K562 (cell line): Measurements from ENCODE around the gene PLTP. TPM values are rescaled to one million over a fixed set of nuclear protein-coding genes. Genes with fewer than 3 reads are reported as not detected.

ENCODE experiments used
- ATAC-seq: fragments of 200-7000 bp; cut with Tn5 transposase; 3 replicates; pipeline ENCODE4 v1.9.1; 2020; ENCODE audit warnings: moderate library complexity
- BruUV-seq: library from RNA; stranded (reverse); fragments of 400-500 nt; replicated peaks from 2 replicates; lab custom pipeline; 2021; lab: Mats Ljungman, UMichigan
- CTCF ChIA-PET: fragments of 300-600 bp; formaldehyde crosslinking; extraction: SDS; loops from one replicate; lab custom pipeline; 2021; ENCODE audit warnings: low intra/inter-chr PET ratio; lab: Yijun Ruan, JAX
- POLR2A ChIA-PET: fragments of 300-600, 350-650 bp; sonication (Branson Sonifier 250); formaldehyde crosslinking; extraction: SDS; loops from one replicate; lab custom pipeline; 2021; ENCODE audit warnings: antibody characterized with exemption, inconsistent platforms; lab: Yijun Ruan, JAX
- DNase-seq, 4 experiments: peaks; one replicate each; pipeline versions ENCODE4 v3.0.0 to v3.0.0-alpha.2; 2011 to 2018; ENCODE audit warnings: low spot score in 3 of 4, mixed read lengths in 3 of 4; ENCODE audit errors: extremely low read depth in 1 of 4
- FAIRE-seq: peaks from 2 replicates; lab custom pipeline; 2011; peaks lifted over from hg19 to GRCh38; lab: Jason Lieb, UNC
- H2AFZ ChIP-seq: 2 replicates; pipeline ENCODE4 v1.6.0; 2011; ENCODE audit warnings: low read depth, low read length, control low read depth, inconsistent platforms
- H3K27ac ChIP-seq: fragments of 200-600 bp; 3 replicates; pipeline ENCODE4 v1.8.0; 2011; ENCODE audit warnings: low read depth, mild to moderate bottlenecking, control low read depth, inconsistent platforms, low read length, moderate library complexity, mixed read lengths; ENCODE audit errors: extremely low read depth
- H3K27me3 ChIP-seq, 2 experiments: fragments of 300-600 bp in 1 of 2; 2 replicates in 1 of 2; 3 replicates in 1 of 2; pipeline versions ENCODE4 v1.6.0 to v1.8.0; 2011; ENCODE audit warnings: inconsistent platforms in 2 of 2, low read length in 2 of 2, mild to moderate bottlenecking in 1 of 2, mixed read lengths in 1 of 2, moderate library complexity in 1 of 2; ENCODE audit not compliant: control insufficient read depth in 2 of 2, insufficient read depth in 2 of 2
- H3K36me3 ChIP-seq: fragments of 300-600 bp; 3 replicates; pipeline ENCODE4 v1.8.0; 2011; ENCODE audit warnings: mild to moderate bottlenecking, low read length, inconsistent platforms; ENCODE audit not compliant: control insufficient read depth, insufficient read depth
- H3K4me1 ChIP-seq, 2 experiments: fragments of 200-600 bp in 1 of 2; replicated peaks in 1 of 2; 2 replicates in 1 of 2; 3 replicates in 1 of 2; pipeline versions ENCODE4 v1.5.1 to v1.8.0; 2011; ENCODE audit warnings: inconsistent platforms in 2 of 2, low read length in 2 of 2, mild to moderate bottlenecking in 1 of 2, mixed read lengths in 1 of 2, moderate library complexity in 1 of 2; ENCODE audit not compliant: control insufficient read depth in 2 of 2, insufficient read depth in 2 of 2
- H3K4me2 ChIP-seq: 2 replicates; pipeline ENCODE4 v1.6.1; 2011; ENCODE audit warnings: low read length, control low read depth, inconsistent platforms, mixed read lengths; ENCODE audit not compliant: insufficient read depth
- H3K4me3 ChIP-seq: fragments of 200-600 bp; sonication (generic), shearing (Covaris generic); 2 replicates; pipeline ENCODE4 v1.5.1; 2016; ENCODE audit warnings: control low read depth, inconsistent platforms
- H3K79me2 ChIP-seq: fragments of 200-600 bp; 3 replicates; pipeline ENCODE4 v1.8.0; 2011; ENCODE audit warnings: low read length, inconsistent platforms; ENCODE audit not compliant: control insufficient read depth, insufficient read depth
- H3K9ac ChIP-seq, 2 experiments: 2 replicates each; pipeline versions ENCODE4 v1.6.0 to v1.6.1; 2011; ENCODE audit warnings: low read depth in 2 of 2, low read length in 2 of 2, control low read depth in 1 of 2, inconsistent platforms in 1 of 2, mild to moderate bottlenecking in 1 of 2, mixed read lengths in 1 of 2; ENCODE audit not compliant: insufficient read depth in 1 of 2
- H3K9me1 ChIP-seq: one replicate; pipeline ENCODE4 v1.6.0; 2011; ENCODE audit warnings: inconsistent platforms, mild to moderate bottlenecking, low read length, moderate library complexity; ENCODE audit not compliant: control insufficient read depth, insufficient read depth
- H3K9me3 ChIP-seq: replicated peaks from 2 replicates; pipeline ENCODE4 v1.5.1; 2011; ENCODE audit warnings: low read depth, low read length, inconsistent platforms; ENCODE audit not compliant: control insufficient read depth, insufficient read depth
- H4K20me1 ChIP-seq: replicated peaks from 2 replicates; pipeline ENCODE4 v1.6.1; 2011; ENCODE audit warnings: low read length, inconsistent platforms, mixed read lengths; ENCODE audit not compliant: control insufficient read depth, insufficient read depth
- ADNP ChIP-seq: fragments of 200-800 bp; sonication (Bioruptor generic); IDR thresholded peaks from 2 replicates; pipeline ENCODE4 v1.6.1; 2016; ENCODE audit warnings: missing genetic modification characterization, missing compliant biosample characterization
- BCOR ChIP-seq: fragments of 450-650 bp; IDR thresholded peaks from 2 replicates; pipeline ENCODE4 v1.6.1; 2016
- CBX1 ChIP-seq: sonication (generic); IDR thresholded peaks from 2 replicates; pipeline ENCODE4 v1.6.1; 2016; ENCODE audit warnings: antibody characterized with exemption, low read depth, mild to moderate bottlenecking
- CHAMP1 ChIP-seq: fragments of 450-650 bp; IDR thresholded peaks from 2 replicates; pipeline ENCODE4 v1.6.1; 2016; ENCODE audit warnings: mild to moderate bottlenecking
- FOXJ2 ChIP-seq: fragments of 200-800 bp; sonication (Bioruptor generic); IDR thresholded peaks from 2 replicates; pipeline ENCODE4 v1.6.1; 2016; ENCODE audit warnings: missing genetic modification characterization, missing compliant biosample characterization
- HDAC2 ChIP-seq: fragments of 450-650 bp; IDR thresholded peaks from 2 replicates; pipeline ENCODE4 v1.6.1; 2016; ENCODE audit warnings: mild to moderate bottlenecking
- KDM1A ChIP-seq, 2 experiments: fragments of 450-650 bp; IDR thresholded peaks; 2 replicates each; pipeline ENCODE4 v1.6.1; 2016; ENCODE audit warnings: mild to moderate bottlenecking in 2 of 2
- LCOR ChIP-seq: sonication (generic); formaldehyde crosslinking; IDR thresholded peaks from 2 replicates; pipeline ENCODE4 v1.8.0; 2022; ENCODE audit warnings: mild to moderate bottlenecking, missing genetic modification reagents
- PTBP1 ChIP-seq: fragments of 200-400 bp; formaldehyde crosslinking; IDR thresholded peaks from 2 replicates; pipeline ENCODE4 v1.6.1; 2017; ENCODE audit warnings: low read depth, low read length
- RBM25 ChIP-seq: fragments of 200-400 bp; formaldehyde crosslinking; IDR thresholded peaks from 2 replicates; pipeline ENCODE4 v1.6.1; 2018; ENCODE audit warnings: low read length, low read depth, moderate library complexity; ENCODE audit not compliant: severe bottlenecking
- RCOR1 ChIP-seq, 2 experiments: IDR thresholded peaks; 2 replicates each; pipeline ENCODE4 v1.6.1; 2012; ENCODE audit warnings: low read depth in 2 of 2, low read length in 2 of 2, borderline replicate concordance in 1 of 2, improper control_type of control experiment in 1 of 2
- SMARCA5 ChIP-seq: fragments of 450-650 bp; IDR thresholded peaks from 2 replicates; pipeline ENCODE4 v1.6.1; 2016
- ZNF586 ChIP-seq: fragments of 450-650 bp; formaldehyde crosslinking; conservative IDR thresholded peaks from 2 replicates; pipeline ENCODE4 v1.4.0; 2020; ENCODE audit warnings: mild to moderate bottlenecking, moderate library complexity
- ZNF644 ChIP-seq: fragments of 200-800 bp; sonication (Bioruptor generic); IDR thresholded peaks from 2 replicates; pipeline ENCODE4 v1.6.1; 2016; ENCODE audit warnings: low read depth, missing genetic modification characterization, missing compliant biosample characterization
- WGBS: fragments of 100-300 bp; shearing (Covaris generic); methylation state at CpG from one replicate; pipeline ENCODE4 v1.1.6; 2016; ENCODE audit warnings: low coverage, mixed read lengths; ENCODE audit not compliant: insufficient coverage; ENCODE audit errors: missing lambda C conversion rate; 5-methylcytosine and 5-hydroxymethylcytosine counted together
- in situ Hi-C: fragments of 300-500 bp; cut with MboI; formaldehyde crosslinking; loops from 4 replicates; pipeline ENCODE4 v1.15.0; 2018; ENCODE audit warnings: inconsistent platforms, mixed read lengths
- intact Hi-C: fragments of 100-400 bp; cut with micrococcal nuclease; formaldehyde crosslinking; loops from 2 replicates; pipeline ENCODE4 v1.14.2; 2022
- polyA plus RNA-seq, 8 experiments: library from polyadenylated mRNA; depleted of rRNA in 4 of 8; stranded (reverse) in 5 of 8; unstranded in 3 of 8; fragments of >200 nt; fragmentation: Nextera tagmentation in 2 of 8; fragmentation: Illumina TruSeq in 1 of 8; extraction: Ambion mirVana in 2 of 8; extraction: Trizol in 1 of 8; gene quantifications; 2 replicates each; pipeline versions ENCODE4 v1.2.1 to v1.2.3, GENCODE V29; 2011 to 2014; ENCODE audit warnings: inconsistent platforms in 1 of 8, missing spikeins in 1 of 8
- total RNA-seq, 7 experiments: library from RNA; depleted of rRNA in 6 of 7; stranded (reverse); fragments of >200 nt in 6 of 7; fragmentation: Illumina TruSeq in 2 of 7; extraction: Trizol in 2 of 7; gene quantifications; 2 replicates each; pipeline versions ENCODE4 v1.2.1 to v1.2.3, GENCODE V29; 2011 to 2021; ENCODE audit warnings: low replicate concordance in 1 of 7

PLTP gene
- total and polyA plus RNA-seq, 9 of the 15 experiments (the other 6 are each of a cell fraction or from before 2014, with no cell fraction given): 2.8 to 29.3 (median 17.6) TPM

- TF ChIP-seq LCOR (no peak), RBM25 (peak; percentile 30), FOXJ2 (tag) (0 out of 2 replicates have a peak, but pooled peaks have one; percentile 48)
These were observed 7.8 kb upstream of the PLTP start (continued) for GRCh38 chr20:45919542-45920399.

GRCh38 chr20:45918779-45919537 lies 7.0 kb upstream of the PLTP start:
- Histone ChIP-seq H4K20me1 (0 out of 2 replicates have a peak, but pooled peaks cover 3% of the 10 kb centered on the region), H2AFZ (no peak overlapping the region), H3K27ac (no peak overlapping the region), H3K9me3 (no peaks in the 10 kb centered on the region), H3K4me1 (peaks cover 10 to 16% of the 10 kb centered on the region in 2 experiments; a peak in 4 of 5 replicates), H3K36me3 (no peaks in the 10 kb centered on the region), H3K9me1 (no peaks in the 10 kb centered on the region), H3K9ac (no peak overlapping the region), H3K4me3 (no peak overlapping the region), H3K27me3 (no peaks in the 10 kb centered on the region), H3K4me2 (no peak overlapping the region), H3K79me2 (no peaks in the 10 kb centered on the region)
- 75% methylated on average over 12 of the region's 12 CpGs for WGBS
- no peak for FAIRE-seq
- DNase-seq: no peak
- no peak for ATAC-seq
- in situ Hi-C loops (no loop called here), intact Hi-C loops (no loop called here)
- ChIA-PET POLR2A (interaction anchor here (0.5 to 8.0 kb wide), 4 partner anchors 9 to 14 kb away, joined by 3 to 91 read pairs (median 6); partner anchors contain the start of gene PCIF1), CTCF (no interaction called here)
- BruUV-seq: no TSS peak
- peak; percentile 97 for TF ChIP-seq BCOR
- peak; percentile 92 for TF ChIP-seq ADNP
- TF ChIP-seq HDAC2: peak; percentile 80
- TF ChIP-seq PTBP1: 0 out of 2 replicates have a peak, but pooled peaks have one; percentile 56
- peak; percentile 94 for TF ChIP-seq RBM25
- TF ChIP-seq RCOR1 (IDR thresholded peaks at IDR 0.05; ENCODE audit: borderline replicate concordance in 1 of 2, low read depth in 2 of 2, low read length in 2 of 2): peak in 1 of 2 experiments; percentile 68; a peak in 1 of 4 replicates
- peak; percentile 82 for TF ChIP-seq SMARCA5
- TF ChIP-seq ZNF644 (tag): no peak
- TF ChIP-seq CBX1: peak; percentile 82; the same call in 1 of the 2 replicates
- TF ChIP-seq KDM1A (IDR thresholded peaks at IDR 0.05): peak; percentile 32 to 69; a peak in 2 of 4 replicates
- TF ChIP-seq ZNF586 (CRISPR knock-in tag): no peak
- TF ChIP-seq CHAMP1: no peak
